ENCODE data around the gene UPF1.

GRCh38 chr19:18784786-18785120 is 47.0 kb upstream of the UPF1 start:
- TF ChIP-seq CTCF (IDR thresholded peaks at IDR 0.05; ENCODE audit: insufficient read depth, low read depth, low read length) (no peak), EZH2 (IDR thresholded peaks at IDR 0.05; ENCODE audit: insufficient read depth, low read length) (no peak)

Measured in astrocyte (in vitro differentiated cells and primary cell).